ENCODE measurements around the gene CLPTM1L.
"Not testable (repeated sequence)": the region's sequence is repeated elsewhere in the genome, so short reads cannot be mapped to it uniquely, and the experiment has no call there.

CLPTM1L gene

GRCh38 chr5:1285883-1286291, 59.0 kb downstream of the CLPTM1L start:
- DNase-seq = no peak

GRCh38 chr5:1285141-1285540, 59.8 kb downstream of the CLPTM1L start:
- no peak for DNase-seq

GRCh38 chr5:1284336-1284970, 60.4 kb downstream of the CLPTM1L start:
- DNase-seq = not testable (repeated sequence)

- DNase-seq = not testable (repeated sequence)
Observed at GRCh38 chr5:1283729-1284041, 61.2 kb downstream of the CLPTM1L start.

- not testable (repeated sequence) for DNase-seq
Observed at GRCh38 chr5:1282993-1283728, 61.7 kb downstream of the CLPTM1L start.

DNA sequence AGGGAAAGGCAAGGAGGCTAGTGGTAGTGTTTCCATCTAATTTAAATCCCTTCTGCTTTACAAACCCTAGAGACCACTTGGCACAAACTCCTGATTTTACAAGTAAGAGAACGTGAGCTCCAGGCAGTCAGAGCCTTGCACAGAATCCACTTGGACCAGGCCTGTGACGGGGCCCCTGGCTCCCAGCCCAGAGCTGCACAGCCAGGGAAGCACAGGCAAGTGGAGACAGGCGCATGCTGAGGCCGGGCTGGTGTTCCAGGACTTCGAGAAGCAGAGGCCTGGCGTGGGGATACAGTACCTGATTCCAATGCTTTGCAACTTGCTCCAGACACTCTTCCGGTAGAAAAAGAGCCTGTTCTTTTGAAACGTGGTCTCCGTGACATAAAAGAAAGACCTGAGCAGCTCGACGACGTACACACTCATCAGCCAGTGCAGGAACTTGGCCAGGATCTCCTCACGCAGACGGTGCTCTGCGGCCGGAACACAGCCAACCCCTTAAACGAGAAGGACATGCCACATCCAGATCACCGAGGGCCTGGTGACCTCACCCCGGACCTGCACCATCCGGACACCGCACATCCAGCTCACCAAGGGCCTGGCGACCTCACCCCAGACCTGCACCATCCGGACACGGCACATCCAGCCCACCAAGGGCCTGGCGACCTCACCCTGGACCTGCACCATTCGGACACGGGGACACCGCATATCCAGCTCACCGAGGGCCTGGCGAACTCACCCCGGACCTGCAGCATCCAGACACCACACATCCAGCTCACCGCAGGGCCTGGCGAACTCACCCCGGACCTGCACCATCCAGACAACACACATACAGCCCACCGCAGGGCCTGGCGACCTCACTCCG, 62.5 kb downstream of the CLPTM1L start:
- no peak for DNase-seq

DNA sequence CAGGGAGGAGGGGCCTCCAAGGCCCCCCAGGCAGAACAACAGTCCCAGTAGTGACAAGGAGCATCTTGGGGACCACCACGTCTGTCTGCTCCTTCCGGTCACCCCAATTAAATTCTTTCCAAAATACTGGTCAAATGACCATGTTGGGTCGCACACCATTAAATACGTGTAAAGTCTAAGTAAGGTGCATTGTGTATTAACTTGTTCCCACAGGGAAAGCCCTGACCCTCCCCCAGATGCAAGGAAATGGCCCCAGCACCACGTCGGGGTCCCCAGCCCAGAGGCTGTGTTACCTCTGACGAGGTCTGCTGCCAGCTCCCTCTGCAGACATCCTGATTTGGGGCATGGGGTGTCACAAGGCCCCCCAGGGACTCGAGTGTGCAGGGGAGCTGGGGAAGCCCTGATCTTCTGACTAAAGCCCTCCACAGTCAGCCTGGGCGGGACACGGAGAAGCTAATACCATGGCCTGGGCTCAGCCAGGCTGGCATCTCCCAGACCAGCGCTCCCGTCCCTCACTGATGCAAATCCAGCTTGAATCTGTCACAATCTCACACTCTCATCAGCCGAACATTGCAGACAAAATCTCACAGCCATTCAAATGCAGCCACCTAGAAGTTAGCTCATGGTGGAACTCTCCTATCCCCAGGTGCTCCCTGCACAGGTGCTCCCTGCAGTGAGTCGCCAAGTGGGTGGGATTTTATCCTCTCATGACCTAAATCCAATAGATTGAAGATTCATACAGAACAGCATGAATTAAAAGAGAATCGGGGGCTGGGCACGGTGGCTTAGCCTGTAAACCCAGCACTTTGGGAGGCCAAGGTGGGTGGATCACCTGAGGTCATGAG, 63.6 kb downstream of the CLPTM1L start:
- no peak for DNase-seq

- no peak for DNase-seq
Observed at GRCh38 chr5:1280177-1281037, 64.5 kb downstream of the CLPTM1L start.

- DNase-seq = no peak
Observed at GRCh38 chr5:1279443-1280151, 65.3 kb downstream of the CLPTM1L start.

GRCh38 chr5:1278656-1279442, 66.0 kb downstream of the CLPTM1L start:
- no peak for DNase-seq

DNA sequence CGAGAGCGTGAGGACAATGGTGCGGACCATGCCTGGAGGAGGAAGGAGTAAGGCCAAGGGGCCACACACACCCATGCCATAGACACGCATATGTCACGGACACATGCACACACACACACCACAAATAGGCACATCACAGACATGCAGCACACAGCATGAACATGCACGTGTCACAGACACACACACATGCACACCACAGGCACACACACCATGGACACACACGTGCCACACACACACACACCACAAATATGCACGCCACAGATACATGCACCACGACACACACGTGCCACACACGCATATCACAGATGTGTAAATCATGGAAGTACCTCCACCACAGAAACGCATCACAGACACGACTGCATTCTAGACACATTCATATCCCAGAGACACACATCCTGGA, 66.7 kb downstream of the CLPTM1L start:
- no peak for DNase-seq

DNA sequence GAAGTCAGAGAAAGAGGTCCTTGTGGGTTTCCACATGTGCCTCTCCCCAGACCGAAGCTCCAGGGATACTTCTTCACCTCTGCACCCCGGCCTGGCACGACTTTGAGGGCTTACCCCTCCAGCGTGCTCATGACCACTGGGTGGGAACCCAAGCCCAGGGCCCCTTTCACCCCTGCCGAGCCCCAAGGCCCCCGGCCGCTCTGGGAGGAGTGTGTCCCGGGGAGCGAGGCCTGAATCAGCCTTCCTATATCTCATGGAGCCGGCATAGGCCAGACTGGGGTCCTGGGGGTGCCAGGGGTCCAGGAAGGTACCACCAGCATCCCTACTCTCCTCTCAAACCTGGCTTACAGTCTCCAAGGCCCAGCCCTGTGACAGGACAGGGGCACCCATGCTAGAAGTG, 67.1 kb downstream of the CLPTM1L start:
- no peak for DNase-seq

GRCh38 chr5:1277331-1277730, 67.6 kb downstream of the CLPTM1L start:
- no peak for DNase-seq

DNA sequence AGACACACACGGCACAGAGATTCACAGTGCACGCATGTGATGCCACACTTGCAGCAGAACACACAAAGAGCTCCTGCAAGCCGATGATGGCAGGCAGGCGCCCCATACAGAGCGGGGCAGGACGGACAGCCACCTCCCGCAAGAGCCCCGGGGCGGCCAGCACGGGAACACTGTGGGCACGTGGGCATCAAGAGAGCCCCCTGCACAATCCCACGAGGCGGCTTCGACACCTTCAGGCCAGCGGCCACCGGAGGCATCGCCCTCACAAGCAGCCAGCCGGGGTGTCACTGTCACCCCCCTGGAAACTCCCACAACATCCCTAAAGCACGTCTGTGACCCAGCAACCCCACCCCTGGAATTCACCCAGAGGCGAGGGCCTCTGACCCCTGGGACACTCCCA, 68.0 kb downstream of the CLPTM1L start:
- no peak for DNase-seq

DNA sequence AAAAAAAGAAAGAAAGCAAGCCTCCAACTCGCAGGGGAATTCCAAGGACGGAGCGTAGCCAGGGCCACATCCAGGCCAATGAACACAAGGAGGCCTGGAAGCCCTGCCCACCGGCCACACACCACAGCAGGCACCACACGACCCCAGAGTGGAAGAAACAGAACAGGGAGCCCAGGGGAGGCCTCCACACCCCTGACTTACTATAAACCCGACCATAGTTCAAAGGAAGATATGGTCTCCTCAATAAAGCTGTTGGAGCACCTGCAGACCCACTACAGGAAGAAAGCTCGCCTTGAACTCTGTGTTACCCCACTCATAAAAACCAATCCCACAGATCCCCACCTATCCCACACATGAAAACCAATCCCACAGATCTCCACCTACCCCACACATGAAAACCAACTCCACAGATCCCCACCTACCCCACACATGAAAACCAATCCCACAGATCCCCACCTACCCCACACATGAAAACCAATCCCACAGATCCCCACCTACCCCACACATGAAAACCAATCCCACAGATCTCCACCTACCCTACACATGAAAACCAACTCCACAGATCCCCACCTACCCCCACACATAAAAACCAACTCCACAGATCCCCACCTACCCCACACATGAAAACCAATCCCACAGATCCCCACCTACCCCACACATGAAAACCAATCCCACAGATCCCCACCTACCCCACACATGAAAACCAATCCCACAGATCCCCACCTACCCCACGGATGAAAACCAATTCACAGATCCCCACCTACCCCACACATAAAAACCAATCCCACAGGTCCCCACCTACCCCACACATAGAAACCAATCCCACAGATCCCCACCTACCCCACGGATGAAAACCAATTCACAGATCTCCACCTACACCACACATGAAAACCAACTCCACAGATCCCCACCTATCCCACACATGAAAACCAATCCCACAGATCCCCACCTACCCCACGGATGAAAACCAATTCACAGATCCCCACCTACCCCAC, 69.2 kb downstream of the CLPTM1L start:
- DNase-seq = not testable (repeated sequence)

GRCh38 chr5:1274471-1274870, 70.4 kb downstream of the CLPTM1L start:
- DNase-seq = no peak

DNA sequence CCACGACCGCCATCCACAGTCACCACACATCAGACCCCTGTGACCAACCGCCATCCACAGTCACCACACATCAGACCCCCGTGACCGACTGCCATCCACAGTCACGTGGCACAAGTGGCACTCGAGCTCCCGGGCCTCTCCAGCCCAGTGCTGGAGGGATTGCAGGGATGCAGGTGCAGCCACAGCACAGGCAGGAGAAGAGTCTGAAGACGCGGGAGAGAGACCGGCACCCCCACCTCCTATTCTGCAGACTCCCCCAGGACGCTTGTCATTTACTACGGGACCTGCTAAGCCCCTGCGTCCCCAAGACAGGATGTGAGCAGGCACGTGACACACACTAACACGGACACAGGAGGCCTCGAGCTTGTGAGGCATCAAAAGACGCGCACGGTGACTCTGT, 71.2 kb downstream of the CLPTM1L start:
- DNase-seq = no peak

- no peak for DNase-seq
Observed at GRCh38 chr5:1272201-1272600, 72.7 kb downstream of the CLPTM1L start.
